Breast epithelium (tissue), 4 donors: ENCODE measurements around the gene SHLD1. TPM values are rescaled to one million over a fixed set of nuclear protein-coding genes. Genes with fewer than 3 reads are reported as not detected.

Experiments
- DNase-seq, 2 donors: peaks; one replicate each; pipeline ENCODE4 v3.0.0-alpha.2; 2019; ENCODE audit warnings: low spot score in 2 of 2
- H3K27ac ChIP-seq, 2 donors: fragments of 200-600 bp; sonication (generic) in 1 of 2; one replicate each; pipeline ENCODE4 v1.5.1; 2016 to 2019; ENCODE audit warnings: mild to moderate bottlenecking in 1 of 2
- H3K27me3 ChIP-seq, 2 donors: fragments of 200-600 bp; sonication (generic) in 1 of 2; one replicate each; pipeline versions ENCODE4 v1.5.1 to v1.6.0; 2017 to 2019; ENCODE audit warnings: control low read depth in 1 of 2, mild to moderate bottlenecking in 1 of 2
- H3K36me3 ChIP-seq: fragments of 200-600 bp; one replicate; pipeline ENCODE4 v1.5.1; 2019
- H3K4me1 ChIP-seq, 2 donors: fragments of 200-600 bp; sonication (generic); one replicate each; pipeline ENCODE4 v1.5.1; 2016 to 2019; ENCODE audit warnings: control low read depth in 1 of 2
- H3K4me3 ChIP-seq, 3 donors: fragments of 200-600 bp; sonication (generic); 1 replicate in 2 of 3; 2 replicates in 1 of 3; pipeline ENCODE4 v1.5.1; 2016 to 2019; ENCODE audit warnings: mild to moderate bottlenecking in 3 of 3, moderate library complexity in 2 of 3
- H3K9me3 ChIP-seq, 2 donors: fragments of 200-600 bp; sonication (generic) in 1 of 2; one replicate each; pipeline ENCODE4 v1.5.1; 2016 to 2019; ENCODE audit warnings: control low read depth in 1 of 2
- CTCF ChIP-seq, 3 donors: fragments of 450-650 bp; IDR thresholded peaks; one replicate each; pipeline ENCODE4 v1.5.1; 2016 to 2017; ENCODE audit warnings: antibody characterized with exemption in 3 of 3, mild to moderate bottlenecking in 3 of 3, moderate library complexity in 3 of 3
- POLR2A ChIP-seq: fragments of 450-650 bp; IDR thresholded peaks from one replicate; pipeline ENCODE4 v1.6.1; 2016; ENCODE audit warnings: antibody characterized with exemption, mild to moderate bottlenecking, moderate library complexity
- POLR2AphosphoS5 ChIP-seq, 3 donors: sonication (generic); formaldehyde crosslinking; IDR thresholded peaks; one replicate each; pipeline ENCODE4 v1.6.1; 2017; ENCODE audit warnings: antibody characterized with exemption in 3 of 3
- intact Hi-C: fragments of 100-400 bp; cut with DNase I; formaldehyde crosslinking; loops from one replicate; pipeline ENCODE4 v1.15.1; 2023; ENCODE audit warnings: low total_unique reads
- total RNA-seq, 3 donors: library from RNA; depleted of rRNA; stranded (reverse); fragments of >200 nt; gene quantifications; one replicate each; pipeline ENCODE4 v1.1.0, GENCODE V29; 2016

Gene SHLD1
- total RNA-seq, 3 donors from 2014 or later, result 2.7 to 7.3 (median 6.6) TPM

- no peak for TF ChIP-seq POLR2AphosphoS5 (IDR thresholded peaks at IDR 0.05)
- TF ChIP-seq POLR2A, result no peak
- no peak for TF ChIP-seq CTCF (IDR thresholded peaks at IDR 0.05)
- Histone ChIP-seq H3K4me3 (no peak overlapping the region), H3K36me3 (no peaks in the 10 kb centered on the region), H3K9me3 (no peaks in the 10 kb centered on the region), H3K4me1 (no peaks in the 10 kb centered on the region), H3K27me3 (no peaks in the 10 kb centered on the region), H3K27ac (no peak overlapping the region)
- no peak for DNase-seq
- intact Hi-C loops, result loop anchor here (5.0 kb wide), 1 partner anchor 234 kb away; no protein-coding TSS in a partner anchor
Observed at GRCh38 chr20:5766085-5766764, 16.0 kb downstream of the SHLD1 start.

GRCh38 chr20:5767493-5768098, 17.4 kb downstream of the SHLD1 start:
- TF ChIP-seq CTCF (IDR thresholded peaks at IDR 0.05) (no peak), POLR2A (no peak), POLR2AphosphoS5 (IDR thresholded peaks at IDR 0.05) (no peak)
- no peaks in the 10 kb centered on the region for H3K9me3 ChIP-seq
- no peaks in the 10 kb centered on the region for H3K4me1 ChIP-seq
- H3K4me3 ChIP-seq, result no peak overlapping the region
- H3K27me3 ChIP-seq, result no peaks in the 10 kb centered on the region
- DNase-seq, result no peak
- intact Hi-C loops, result loop anchor here (5.0 kb wide), 1 partner anchor 235 kb away; no protein-coding TSS in a partner anchor
- no peaks in the 10 kb centered on the region for H3K36me3 ChIP-seq
- H3K27ac ChIP-seq, result no peak overlapping the region

- Histone ChIP-seq H3K27me3 (no peaks in the 10 kb centered on the region), H3K27ac (no peak overlapping the region), H3K36me3 (no peaks in the 10 kb centered on the region), H3K4me3 (no peak overlapping the region), H3K4me1 (no peaks in the 10 kb centered on the region), H3K9me3 (no peaks in the 10 kb centered on the region)
- no peak for DNase-seq
- intact Hi-C loops, result no loop called here
- TF ChIP-seq POLR2AphosphoS5 (IDR thresholded peaks at IDR 0.05), result no peak
- TF ChIP-seq POLR2A, result no peak
- no peak for TF ChIP-seq CTCF (IDR thresholded peaks at IDR 0.05)
Observed at GRCh38 chr20:5770231-5770986, 20.2 kb downstream of the SHLD1 start.

- no peaks in the 10 kb centered on the region for H3K36me3 ChIP-seq
- no peak for DNase-seq
- no peak overlapping the region for H3K4me3 ChIP-seq
Observed at GRCh38 chr20:5770987-5771318, 20.8 kb downstream of the SHLD1 start.

More at GRCh38 chr20:5770987-5771318, 20.8 kb downstream of the SHLD1 start:
- TF ChIP-seq POLR2A, result no peak
- no peak for TF ChIP-seq POLR2AphosphoS5 (IDR thresholded peaks at IDR 0.05)
- TF ChIP-seq CTCF (IDR thresholded peaks at IDR 0.05), result no peak
- no peaks in the 10 kb centered on the region for H3K9me3 ChIP-seq
- no peaks in the 10 kb centered on the region for H3K27me3 ChIP-seq
- H3K4me1 ChIP-seq, result no peaks in the 10 kb centered on the region
- H3K27ac ChIP-seq, result no peak overlapping the region
- intact Hi-C loops, result no loop called here
